Tibial nerve (tissue), 4 donors: ENCODE results near the gene OCIAD2.

Experiments used
- EP300 ChIP-seq, 2 donors: sonication (generic); formaldehyde crosslinking; IDR thresholded peaks; one replicate each; pipeline ENCODE4 v1.6.1; 2017; ENCODE audit warnings: antibody characterized with exemption in 2 of 2, mild to moderate bottlenecking in 1 of 2
- POLR2A ChIP-seq, 2 donors: fragments of 450-650 bp; IDR thresholded peaks; one replicate each; pipeline ENCODE4 v1.6.1; 2017; ENCODE audit warnings: antibody characterized with exemption in 2 of 2, mild to moderate bottlenecking in 2 of 2, moderate library complexity in 2 of 2
- TF ChIP-seq, protein P1 (sequence below), 5 experiments: fragments of 200-600 bp in 3 of 5; fragments of 450-650 bp in 2 of 5; sonication (generic) in 3 of 5; IDR thresholded peaks; one replicate each; pipeline ENCODE4 v1.5.1; 2016 to 2019; ENCODE audit warnings: antibody characterized with exemption in 5 of 5, mild to moderate bottlenecking in 3 of 5, moderate library complexity in 2 of 5

- TF ChIP-seq, protein P1, sequence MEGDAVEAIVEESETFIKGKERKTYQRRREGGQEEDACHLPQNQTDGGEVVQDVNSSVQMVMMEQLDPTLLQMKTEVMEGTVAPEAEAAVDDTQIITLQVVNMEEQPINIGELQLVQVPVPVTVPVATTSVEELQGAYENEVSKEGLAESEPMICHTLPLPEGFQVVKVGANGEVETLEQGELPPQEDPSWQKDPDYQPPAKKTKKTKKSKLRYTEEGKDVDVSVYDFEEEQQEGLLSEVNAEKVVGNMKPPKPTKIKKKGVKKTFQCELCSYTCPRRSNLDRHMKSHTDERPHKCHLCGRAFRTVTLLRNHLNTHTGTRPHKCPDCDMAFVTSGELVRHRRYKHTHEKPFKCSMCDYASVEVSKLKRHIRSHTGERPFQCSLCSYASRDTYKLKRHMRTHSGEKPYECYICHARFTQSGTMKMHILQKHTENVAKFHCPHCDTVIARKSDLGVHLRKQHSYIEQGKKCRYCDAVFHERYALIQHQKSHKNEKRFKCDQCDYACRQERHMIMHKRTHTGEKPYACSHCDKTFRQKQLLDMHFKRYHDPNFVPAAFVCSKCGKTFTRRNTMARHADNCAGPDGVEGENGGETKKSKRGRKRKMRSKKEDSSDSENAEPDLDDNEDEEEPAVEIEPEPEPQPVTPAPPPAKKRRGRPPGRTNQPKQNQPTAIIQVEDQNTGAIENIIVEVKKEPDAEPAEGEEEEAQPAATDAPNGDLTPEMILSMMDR (IDR thresholded peaks at IDR 0.05), result no peak
- TF ChIP-seq POLR2A (IDR thresholded peaks at IDR 0.05), result no peak
- no peak for TF ChIP-seq EP300 (IDR thresholded peaks at IDR 0.05)
Observed at GRCh38 chr4:48899950-48900349, 6.6 kb downstream of the OCIAD2 start.
